Panc1 (cell line): ENCODE measurements around the gene CHID1.

Experiments used
- POLR2AphosphoS5 ChIP-seq: IDR thresholded peaks from 2 replicates; pipeline ENCODE4 v1.6.1; 2012; ENCODE audit warnings: mild to moderate bottlenecking, low read depth, low read length, moderate library complexity
- TF ChIP-seq, protein P1 (sequence below): fragments of 450-650 bp; IDR thresholded peaks from 2 replicates; pipeline ENCODE4 v1.5.1; 2017; ENCODE audit warnings: mild to moderate bottlenecking

DNA sequence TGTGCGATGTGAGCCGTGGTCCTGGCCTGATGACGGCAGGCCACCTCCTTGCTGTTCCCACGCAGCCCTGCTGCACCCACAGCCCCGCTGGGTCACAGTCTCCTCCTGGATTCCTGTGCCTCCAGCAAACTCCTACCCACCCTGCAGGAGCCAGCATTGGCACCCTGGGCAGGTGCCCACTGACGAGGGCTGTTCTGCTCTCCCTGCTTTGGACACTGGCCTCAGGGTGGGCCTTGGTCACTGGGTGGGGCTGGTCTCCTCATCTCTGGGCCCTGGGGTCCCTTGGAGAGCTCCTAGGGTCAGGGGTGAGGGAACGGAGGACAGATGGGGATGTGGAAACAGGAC, 55.3 kb downstream of the CHID1 start:
- TF ChIP-seq, protein P1, sequence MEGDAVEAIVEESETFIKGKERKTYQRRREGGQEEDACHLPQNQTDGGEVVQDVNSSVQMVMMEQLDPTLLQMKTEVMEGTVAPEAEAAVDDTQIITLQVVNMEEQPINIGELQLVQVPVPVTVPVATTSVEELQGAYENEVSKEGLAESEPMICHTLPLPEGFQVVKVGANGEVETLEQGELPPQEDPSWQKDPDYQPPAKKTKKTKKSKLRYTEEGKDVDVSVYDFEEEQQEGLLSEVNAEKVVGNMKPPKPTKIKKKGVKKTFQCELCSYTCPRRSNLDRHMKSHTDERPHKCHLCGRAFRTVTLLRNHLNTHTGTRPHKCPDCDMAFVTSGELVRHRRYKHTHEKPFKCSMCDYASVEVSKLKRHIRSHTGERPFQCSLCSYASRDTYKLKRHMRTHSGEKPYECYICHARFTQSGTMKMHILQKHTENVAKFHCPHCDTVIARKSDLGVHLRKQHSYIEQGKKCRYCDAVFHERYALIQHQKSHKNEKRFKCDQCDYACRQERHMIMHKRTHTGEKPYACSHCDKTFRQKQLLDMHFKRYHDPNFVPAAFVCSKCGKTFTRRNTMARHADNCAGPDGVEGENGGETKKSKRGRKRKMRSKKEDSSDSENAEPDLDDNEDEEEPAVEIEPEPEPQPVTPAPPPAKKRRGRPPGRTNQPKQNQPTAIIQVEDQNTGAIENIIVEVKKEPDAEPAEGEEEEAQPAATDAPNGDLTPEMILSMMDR: no peak
- TF ChIP-seq POLR2AphosphoS5: no peak
